NB4 (cell line): Measurements from ENCODE around the gene ZBTB7C.
A peak's percentile ranks its signal among the peaks of the same experiment; 100 is the strongest.

Experiments used
- DNase-seq: peaks from one replicate; pipeline ENCODE4 v3.0.0; 2010; ENCODE audit warnings: low read depth
- H3K4me3 ChIP-seq: one replicate; pipeline ENCODE4 v1.5.1; 2011; ENCODE audit warnings: mild to moderate bottlenecking, low read depth, low read length, moderate library complexity
- MYC ChIP-seq: IDR thresholded peaks from 2 replicates; pipeline ENCODE4 v1.6.1; 2011; ENCODE audit warnings: low read depth, low read length
- POLR2A ChIP-seq: IDR thresholded peaks from 2 replicates; pipeline ENCODE4 v1.6.1; 2011; ENCODE audit warnings: mild to moderate bottlenecking; ENCODE audit not compliant: insufficient read length; ENCODE audit errors: extremely low read depth
- TF ChIP-seq, protein P1 (sequence below): IDR thresholded peaks from 2 replicates; pipeline ENCODE4 v1.6.1; 2011; ENCODE audit warnings: low read depth, low read length
- TF ChIP-seq, protein P2 (sequence below): IDR thresholded peaks from one replicate; pipeline ENCODE4 v1.5.1; 2012; ENCODE audit warnings: low read depth, low read length

ZBTB7C gene

DNA sequence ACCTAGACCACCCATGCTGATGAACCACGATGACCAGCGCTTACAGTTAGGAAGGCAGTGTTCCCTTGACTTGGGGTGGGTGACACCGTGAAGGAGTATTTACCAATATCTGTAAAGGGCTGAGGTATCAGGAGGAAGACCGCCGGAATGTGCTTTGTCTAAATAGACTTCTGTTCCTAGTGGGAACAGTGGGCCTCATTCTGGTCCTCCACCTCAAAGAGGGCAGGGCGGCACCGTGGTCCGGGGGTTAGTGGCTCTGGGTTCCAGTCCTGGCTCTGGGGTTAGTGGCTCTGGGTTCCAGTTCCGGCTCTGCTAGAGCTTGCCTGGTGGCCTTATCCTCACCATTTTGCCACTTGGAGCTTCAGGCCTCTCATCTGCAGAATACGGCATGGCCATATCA, 387.2 kb downstream of the ZBTB7C start:
- TF ChIP-seq, protein P1, sequence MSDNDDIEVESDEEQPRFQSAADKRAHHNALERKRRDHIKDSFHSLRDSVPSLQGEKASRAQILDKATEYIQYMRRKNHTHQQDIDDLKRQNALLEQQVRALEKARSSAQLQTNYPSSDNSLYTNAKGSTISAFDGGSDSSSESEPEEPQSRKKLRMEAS, result no peak
- TF ChIP-seq, protein P2, sequence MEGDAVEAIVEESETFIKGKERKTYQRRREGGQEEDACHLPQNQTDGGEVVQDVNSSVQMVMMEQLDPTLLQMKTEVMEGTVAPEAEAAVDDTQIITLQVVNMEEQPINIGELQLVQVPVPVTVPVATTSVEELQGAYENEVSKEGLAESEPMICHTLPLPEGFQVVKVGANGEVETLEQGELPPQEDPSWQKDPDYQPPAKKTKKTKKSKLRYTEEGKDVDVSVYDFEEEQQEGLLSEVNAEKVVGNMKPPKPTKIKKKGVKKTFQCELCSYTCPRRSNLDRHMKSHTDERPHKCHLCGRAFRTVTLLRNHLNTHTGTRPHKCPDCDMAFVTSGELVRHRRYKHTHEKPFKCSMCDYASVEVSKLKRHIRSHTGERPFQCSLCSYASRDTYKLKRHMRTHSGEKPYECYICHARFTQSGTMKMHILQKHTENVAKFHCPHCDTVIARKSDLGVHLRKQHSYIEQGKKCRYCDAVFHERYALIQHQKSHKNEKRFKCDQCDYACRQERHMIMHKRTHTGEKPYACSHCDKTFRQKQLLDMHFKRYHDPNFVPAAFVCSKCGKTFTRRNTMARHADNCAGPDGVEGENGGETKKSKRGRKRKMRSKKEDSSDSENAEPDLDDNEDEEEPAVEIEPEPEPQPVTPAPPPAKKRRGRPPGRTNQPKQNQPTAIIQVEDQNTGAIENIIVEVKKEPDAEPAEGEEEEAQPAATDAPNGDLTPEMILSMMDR, result no peak
- TF ChIP-seq POLR2A (no peak), MYC (no peak)
- H3K4me3 ChIP-seq, result no peak overlapping the region
- DNase-seq, result no peak

DNA sequence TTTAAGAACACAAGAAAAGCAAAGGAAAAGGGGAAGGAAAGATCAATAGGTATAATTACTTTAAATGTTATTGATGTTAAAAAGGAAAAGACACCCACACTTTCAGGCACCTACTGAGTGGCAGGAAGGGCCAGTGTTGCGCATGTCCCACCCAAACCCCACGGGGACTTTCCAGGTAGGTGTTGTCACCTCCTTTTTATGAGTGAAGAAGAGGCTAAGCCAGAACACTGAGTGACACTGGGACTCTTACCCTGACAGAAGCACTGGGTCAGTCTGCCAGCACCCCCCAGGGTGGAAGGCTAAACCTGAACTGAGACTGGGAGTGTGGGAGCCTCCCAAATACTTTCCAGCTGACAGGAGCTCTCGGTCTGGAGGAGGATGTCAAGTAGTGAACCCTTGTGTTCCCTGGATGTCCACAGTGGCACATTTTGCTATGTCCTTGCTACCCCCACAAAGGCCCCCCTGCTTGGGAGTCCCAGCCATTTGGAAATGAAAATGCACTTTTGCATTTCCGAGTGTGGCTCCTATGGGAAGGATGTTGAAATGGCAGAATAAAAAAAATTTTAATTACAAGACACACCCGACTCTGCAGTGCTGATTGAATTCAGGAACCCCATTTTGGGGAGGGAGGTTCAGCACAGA, 387.8 kb downstream of the ZBTB7C start:
- TF ChIP-seq POLR2A, result no peak
- TF ChIP-seq, protein P2, result no peak
- TF ChIP-seq MYC, result no peak
- TF ChIP-seq, protein P1, result no peak
- DNase-seq, result no peak
- no peak overlapping the region for H3K4me3 ChIP-seq

DNA sequence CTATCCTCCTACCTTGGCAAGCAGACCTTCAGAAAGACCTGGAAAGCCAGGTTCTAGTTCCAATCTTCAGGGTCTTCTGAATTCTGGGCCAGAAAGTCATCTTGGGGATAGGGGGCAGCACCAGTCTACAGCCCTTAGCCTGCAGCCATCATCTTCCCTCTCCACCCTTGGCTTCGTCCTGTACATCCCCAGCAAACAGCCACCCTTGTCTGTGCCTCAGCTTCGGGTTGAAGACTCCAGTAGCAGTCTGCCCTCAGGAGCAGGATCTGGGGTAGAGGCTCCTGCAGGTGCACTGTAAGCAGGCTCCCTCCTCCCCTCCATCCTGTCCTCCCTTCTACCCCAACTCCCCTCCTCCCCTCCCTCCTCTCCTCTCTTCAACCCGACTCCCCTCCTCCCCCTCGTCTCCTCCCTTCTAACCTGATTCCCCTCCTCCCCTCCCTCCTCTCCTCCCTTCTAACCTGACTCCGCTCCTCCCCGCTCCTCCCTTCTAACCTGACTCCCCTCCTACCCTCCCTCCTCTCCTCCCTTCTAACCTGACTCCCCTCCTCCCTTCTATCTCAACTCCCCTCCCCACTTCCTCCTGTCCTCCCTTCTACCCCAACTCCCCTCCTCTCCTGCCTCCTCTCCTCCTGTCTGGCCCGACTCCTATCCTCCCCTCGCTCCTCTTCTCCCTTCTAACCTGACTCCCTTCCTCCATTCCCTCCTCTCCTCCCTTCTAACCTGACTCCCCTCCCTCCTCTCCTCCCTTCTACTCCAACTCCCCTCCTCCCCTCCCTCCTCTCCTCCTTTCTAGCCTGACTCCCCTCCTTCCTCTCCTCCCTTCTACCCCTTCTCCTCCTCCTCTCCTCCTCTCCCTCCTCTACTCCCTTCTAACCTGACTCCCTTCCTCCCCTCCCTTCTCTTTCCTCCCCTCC, 388.6 kb downstream of the ZBTB7C start:
- TF ChIP-seq, protein P2, result peak; percentile 11
- no peak for TF ChIP-seq MYC
- TF ChIP-seq, protein P1, result no peak
- DNase-seq, result peak; percentile 40
- H3K4me3 ChIP-seq, result no peak overlapping the region

DNA sequence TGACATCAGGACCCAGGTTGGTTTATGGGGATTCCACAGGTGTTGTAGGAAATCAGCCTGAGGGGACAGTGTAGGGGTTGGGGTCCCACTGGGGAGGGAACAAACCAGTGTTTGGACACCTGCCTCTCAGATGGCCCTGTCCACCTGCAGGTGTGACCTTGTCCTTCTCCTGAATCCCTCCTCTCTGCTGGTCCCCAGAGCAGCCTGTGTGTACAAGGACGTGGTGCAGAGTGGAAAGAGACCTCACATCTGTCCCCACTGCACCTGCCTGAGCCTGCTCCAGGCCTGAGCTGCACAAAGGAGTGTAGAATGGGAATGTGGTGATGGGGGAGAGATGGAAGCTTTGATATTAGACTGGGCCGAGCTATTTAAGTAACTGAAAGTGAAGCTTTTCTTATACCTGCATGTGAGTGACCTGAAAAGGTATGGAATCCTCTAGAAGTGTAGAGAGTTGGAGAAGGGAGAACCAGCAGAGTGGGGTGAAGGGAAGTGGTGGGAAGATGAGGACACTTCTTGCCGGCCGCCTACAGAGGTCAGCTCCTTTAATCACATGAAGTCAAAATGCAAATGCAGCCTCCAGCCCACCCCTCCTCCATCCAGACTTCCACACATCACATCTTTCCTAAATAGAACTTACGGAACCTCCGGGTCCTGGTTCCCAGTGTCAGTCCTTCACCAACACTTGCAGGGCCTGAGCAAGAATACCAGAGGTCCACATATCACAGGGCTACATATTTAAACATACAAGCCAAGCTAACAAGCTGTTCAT, 389.4 kb downstream of the ZBTB7C start:
- no peak overlapping the region for H3K4me3 ChIP-seq
- TF ChIP-seq, protein P1, result no peak
- TF ChIP-seq, protein P2, result no peak
- TF ChIP-seq MYC (no peak), POLR2A (no peak)
- no peak for DNase-seq

DNA sequence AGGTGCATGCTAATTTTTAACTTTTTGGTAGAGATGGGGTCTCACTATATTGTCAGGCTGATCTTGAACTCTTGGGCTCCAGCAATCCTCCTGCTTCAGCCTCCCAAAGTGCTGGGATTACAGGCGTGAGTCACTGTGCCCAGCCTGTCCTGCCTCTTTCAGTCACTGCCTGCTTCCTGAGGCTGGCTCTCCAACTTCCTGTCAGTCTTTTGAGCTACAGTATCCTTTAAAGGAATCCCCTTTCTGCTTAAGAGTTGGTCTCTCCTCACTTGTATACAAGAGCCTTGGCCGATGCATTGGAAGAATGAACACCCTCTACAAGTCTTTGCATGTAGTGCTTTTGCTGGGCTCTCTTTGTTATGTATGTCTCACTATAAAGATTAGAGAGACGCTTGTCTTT, 390.3 kb downstream of the ZBTB7C start:
- TF ChIP-seq, protein P1, result no peak
- TF ChIP-seq POLR2A, result no peak
- TF ChIP-seq, protein P2, result no peak
- TF ChIP-seq MYC, result no peak
- no peak overlapping the region for H3K4me3 ChIP-seq
- no peak for DNase-seq
